H1 (cell line): ENCODE measurements around the gene ADPRS. TPM values are rescaled to one million over a fixed set of nuclear protein-coding genes. Genes with fewer than 3 reads are reported as not detected.

Experiments used
- CTCF ChIA-PET: fragments of 300-600 bp; sonication (Branson Sonifier 250); formaldehyde crosslinking; loops from one replicate; lab custom pipeline; 2021; ENCODE audit not compliant: partially characterized antibody; lab: Charles Lee
- POLR2A ChIA-PET: fragments of 300-600 bp; sonication (Branson Sonifier 250); formaldehyde crosslinking; loops from one replicate; lab custom pipeline; 2021; ENCODE audit warnings: inconsistent platforms; ENCODE audit not compliant: partially characterized antibody; lab: Charles Lee
- DNase-seq, 2 experiments: peaks; one replicate each; pipeline versions ENCODE4 v3.0.0 to v3.0.0-alpha.2; 2010 to 2022; ENCODE audit warnings: low spot score in 2 of 2, low read depth in 1 of 2, mixed read lengths in 1 of 2
- FAIRE-seq: peaks from 2 replicates; lab custom pipeline; 2011; peaks lifted over from hg19 to GRCh38; lab: Jason Lieb, UNC
- H2AFZ ChIP-seq: 2 replicates; pipeline ENCODE4 v1.8.1; 2012; ENCODE audit warnings: low read length, inconsistent platforms
- H2AK5ac ChIP-seq: 2 replicates; pipeline ENCODE4 v1.6.1; 2013; ENCODE audit warnings: low read depth, low read length
- H2BK120ac ChIP-seq: replicated peaks from 2 replicates; pipeline ENCODE3; 2013; ENCODE audit warnings: low read depth, low read length, inconsistent platforms
- H2BK12ac ChIP-seq: 2 replicates; pipeline ENCODE4 v1.6.1; 2013; ENCODE audit warnings: low read depth, low read length
- H2BK15ac ChIP-seq: 2 replicates; pipeline ENCODE4 v1.6.1; 2013; ENCODE audit warnings: low read length
- H2BK20ac ChIP-seq: 2 replicates; pipeline ENCODE4 v1.6.1; 2013; ENCODE audit warnings: low read length
- H2BK5ac ChIP-seq: 2 replicates; pipeline ENCODE4 v1.6.1; 2013; ENCODE audit warnings: low read depth, low read length
- H3K14ac ChIP-seq: 2 replicates; pipeline ENCODE4 v1.6.1; 2013; ENCODE audit warnings: inconsistent platforms; ENCODE audit not compliant: insufficient read length
- H3K18ac ChIP-seq: 2 replicates; pipeline ENCODE4 v1.6.1; 2013; ENCODE audit warnings: low read length; ENCODE audit errors: extremely low read depth
- H3K23ac ChIP-seq: 2 replicates; pipeline ENCODE4 v1.6.1; 2013; ENCODE audit warnings: inconsistent platforms; ENCODE audit not compliant: insufficient read length
- H3K23me2 ChIP-seq: 2 replicates; pipeline ENCODE4 v1.6.1; 2013; ENCODE audit warnings: low read depth, low read length
- H3K27ac ChIP-seq: 2 replicates; pipeline ENCODE4 v1.6.1; 2011; ENCODE audit warnings: low read depth, low read length, inconsistent platforms
- H3K27me3 ChIP-seq, 4 experiments: replicated peaks in 1 of 4; 1 replicate in 1 of 4; 2 replicates in 3 of 4; pipeline versions ENCODE4 v1.6.1 to v1.8.1; 2011 to 2013; ENCODE audit warnings: low read length in 3 of 4, mild to moderate bottlenecking in 3 of 4, inconsistent platforms in 2 of 4, mixed read lengths in 2 of 4, moderate library complexity in 1 of 4; ENCODE audit not compliant: control insufficient read depth in 3 of 4, insufficient read depth in 3 of 4; ENCODE audit errors: extremely low read depth in 1 of 4
- H3K36me3 ChIP-seq, 4 experiments: 2 replicates each; pipeline versions ENCODE4 v1.6.1 to v1.8.1; 2011 to 2013; ENCODE audit warnings: mild to moderate bottlenecking in 4 of 4, low read length in 3 of 4, moderate library complexity in 2 of 4, control low read depth in 1 of 4, inconsistent platforms in 1 of 4; ENCODE audit not compliant: insufficient read depth in 4 of 4, control insufficient read depth in 2 of 4
- H3K4ac ChIP-seq: replicated peaks from 2 replicates; pipeline ENCODE3; 2013; ENCODE audit warnings: low read length, low read depth, mixed read lengths, inconsistent platforms; ENCODE audit not compliant: insufficient read length
- H3K4me1 ChIP-seq, 4 experiments: replicated peaks in 1 of 4; 1 replicate in 1 of 4; 2 replicates in 3 of 4; pipeline versions ENCODE4 v1.6.1 to v1.8.1; 2011 to 2013; ENCODE audit warnings: low read length in 3 of 4, inconsistent platforms in 2 of 4, mixed read lengths in 1 of 4; ENCODE audit not compliant: insufficient read depth in 4 of 4, control insufficient read depth in 3 of 4
- H3K4me2 ChIP-seq, 2 experiments: 2 replicates each; pipeline versions ENCODE4 v1.6.1 to v1.8.1; 2011 to 2013; ENCODE audit warnings: low read depth in 2 of 2, low read length in 2 of 2, control low read depth in 1 of 2, inconsistent platforms in 1 of 2, mild to moderate bottlenecking in 1 of 2; ENCODE audit not compliant: insufficient read depth in 1 of 2
- H3K4me3 ChIP-seq, 4 experiments: fragments of 200-600, 300-600 bp in 1 of 4; sonication (generic), shearing (Covaris generic), sonication (Bioruptor Twin) in 1 of 4; 2 replicates each; pipeline versions ENCODE4 v1.5.1 to v1.8.1; 2011 to 2016; ENCODE audit warnings: low read length in 4 of 4, low read depth in 3 of 4, control low read depth in 2 of 4, inconsistent platforms in 2 of 4, mild to moderate bottlenecking in 2 of 4, mixed read lengths in 1 of 4, moderate library complexity in 1 of 4; ENCODE audit not compliant: insufficient read depth in 2 of 4; ENCODE audit errors: extremely low read depth in 1 of 4
- H3K56ac ChIP-seq: replicated peaks from 2 replicates; pipeline ENCODE3; 2013; ENCODE audit warnings: low read depth, mild to moderate bottlenecking, mixed read lengths, low read length, inconsistent platforms; ENCODE audit not compliant: insufficient read length
- H3K79me1 ChIP-seq: 2 replicates; pipeline ENCODE4 v1.6.1; 2013; ENCODE audit warnings: low read depth, low read length, control low read depth
- H3K79me2 ChIP-seq, 2 experiments: 2 replicates each; pipeline versions ENCODE4 v1.6.1 to v1.8.1; 2012 to 2013; ENCODE audit warnings: low read length in 2 of 2, mild to moderate bottlenecking in 2 of 2, inconsistent platforms in 1 of 2; ENCODE audit not compliant: insufficient read depth in 2 of 2, control insufficient read depth in 1 of 2
- H3K9ac ChIP-seq, 4 experiments: replicated peaks in 1 of 4; 1 replicate in 1 of 4; 2 replicates in 3 of 4; pipeline versions ENCODE4 v1.6.1 to v1.8.1; 2011 to 2013; ENCODE audit warnings: low read depth in 3 of 4, low read length in 3 of 4, control low read depth in 2 of 4, mild to moderate bottlenecking in 2 of 4, moderate library complexity in 2 of 4, inconsistent platforms in 1 of 4; ENCODE audit errors: extremely low read depth in 1 of 4
- H3K9me3 ChIP-seq, 2 experiments: 2 replicates each; pipeline versions ENCODE4 v1.6.1 to v1.8.1; 2012 to 2013; ENCODE audit warnings: mild to moderate bottlenecking in 2 of 2, moderate library complexity in 2 of 2, control low read depth in 1 of 2, inconsistent platforms in 1 of 2, low read depth in 1 of 2, low read length in 1 of 2, mixed read lengths in 1 of 2; ENCODE audit not compliant: insufficient read depth in 2 of 2
- H4K20me1 ChIP-seq, 2 experiments: replicated peaks in 1 of 2; 2 replicates each; pipeline versions ENCODE3 to v1.8.1; 2011 to 2013; ENCODE audit warnings: inconsistent platforms in 2 of 2, low read length in 2 of 2, mild to moderate bottlenecking in 1 of 2; ENCODE audit not compliant: insufficient read depth in 2 of 2, control insufficient read depth in 1 of 2
- H4K5ac ChIP-seq: 2 replicates; pipeline ENCODE4 v1.6.1; 2013; ENCODE audit warnings: low read length, low read depth, mixed read lengths, inconsistent platforms; ENCODE audit not compliant: insufficient read length
- H4K8ac ChIP-seq: 2 replicates; pipeline ENCODE4 v1.8.0; 2013; ENCODE audit warnings: mild to moderate bottlenecking, moderate library complexity, low read length, inconsistent platforms; ENCODE audit not compliant: insufficient read depth; ENCODE audit errors: extremely low read depth
- H4K91ac ChIP-seq: replicated peaks from 2 replicates; pipeline ENCODE3; 2013; ENCODE audit warnings: low read length, mixed read lengths, inconsistent platforms; ENCODE audit not compliant: insufficient read length
- ATF3 ChIP-seq: IDR thresholded peaks from 2 replicates; pipeline ENCODE4 v1.6.1; 2011; ENCODE audit warnings: low read depth, mild to moderate bottlenecking, low read length; ENCODE audit not compliant: insufficient read depth
- CBX5 ChIP-seq: fragments of 300-800, 300-1000 bp; sonication (generic); IDR thresholded peaks from 2 replicates; pipeline ENCODE4 v1.7.1; 2016; ENCODE audit warnings: antibody characterized with exemption, low read length, low read depth
- CEBPB ChIP-seq: IDR thresholded peaks from 2 replicates; pipeline ENCODE4 v1.6.1; 2012; ENCODE audit warnings: low read depth, low read length
- CREB1 ChIP-seq: IDR thresholded peaks from 2 replicates; pipeline ENCODE4 v1.6.1; 2012; ENCODE audit warnings: inconsistent platforms
- GTF2F1 ChIP-seq: IDR thresholded peaks from 2 replicates; pipeline ENCODE4 v1.6.1; 2012; ENCODE audit warnings: low read depth, low read length, improper control_type of control experiment, borderline replicate concordance
- JUND ChIP-seq: IDR thresholded peaks from 2 replicates; pipeline ENCODE4 v1.6.1; 2011; ENCODE audit warnings: mild to moderate bottlenecking, improper control_type of control experiment, low read length
- KDM5A ChIP-seq: fragments of 200-600 bp; IDR thresholded peaks from 2 replicates; pipeline ENCODE4 v1.7.1; 2012; ENCODE audit warnings: mild to moderate bottlenecking, low read length, inconsistent platforms, mixed read lengths
- PHF8 ChIP-seq: fragments of 200-600 bp; sonication (generic); conservative IDR thresholded peaks from 2 replicates; pipeline ENCODE4 v1.7.1; 2012; ENCODE audit warnings: low read depth, mild to moderate bottlenecking, inconsistent platforms, low read length, moderate library complexity
- WGBS, 2 experiments: shearing (Covaris generic) in 1 of 2; methylation state at CpG; one replicate each; pipeline versions ENCODE4 v1.1.6 to v1.1.7; 2013 to 2015; ENCODE audit warnings: low lambda C conversion rate in 2 of 2, mixed read lengths in 2 of 2, inconsistent platforms in 1 of 2, low coverage in 1 of 2, missing lambda C conversion rate in 1 of 2; ENCODE audit not compliant: insufficient replicate concordance in 2 of 2, insufficient coverage in 1 of 2, insufficient read length in 1 of 2; ENCODE audit errors: extremely low coverage in 1 of 2, missing lambda C conversion rate in 1 of 2; 5-methylcytosine and 5-hydroxymethylcytosine counted together
- polyA plus RNA-seq, 7 experiments: library from polyadenylated mRNA; depleted of rRNA in 3 of 7; stranded (reverse) in 5 of 7; unstranded in 2 of 7; fragments of >200 nt in 5 of 7; fragments of 200-250 nt in 2 of 7; gene quantifications; 1 replicate in 5 of 7; 2 replicates in 1 of 7; 4 replicates in 1 of 7; pipeline versions ENCODE4 v1.2.1 to v1.2.3, GENCODE V29; 2011 to 2013; ENCODE audit warnings: missing spikeins in 2 of 7, mixed read lengths in 2 of 7
- total RNA-seq: library from RNA; stranded (reverse); fragmentation: NEBNext Ultra II Directional; extraction: Animal tissue kit (Norgen Biotek cat#: 25700); gene quantifications from 2 replicates; pipeline ENCODE4 v1.2.1, GENCODE V29; 2021

Gene ADPRS
- total and polyA plus RNA-seq, 2 of the 8 experiments (the other 6 are each of a cell fraction or from before 2014, with no cell fraction given): 22.9 to 38.1 TPM

GRCh38 chr1:36093929-36094328 is 5.2 kb downstream of the ADPRS start:
- peaks cover 0 to 16% (median 11%) of the 10 kb centered on the region in 4 experiments; a peak in 5 of 7 replicates for H3K4me1 ChIP-seq
- no peak overlapping the region for H3K23ac ChIP-seq
- H2AK5ac ChIP-seq: no peak overlapping the region
- no peak overlapping the region for H3K56ac ChIP-seq
- no peak overlapping the region for H2AFZ ChIP-seq
- H2BK12ac ChIP-seq: no peak overlapping the region
- H3K9me3 ChIP-seq: no peaks in the 10 kb centered on the region
- peaks cover 5% of the 10 kb centered on the region; the same call in 1 of the 2 replicates for H3K23me2 ChIP-seq
- no peak overlapping the region for H3K4me3 ChIP-seq
- peaks cover 0 to 10% of the 10 kb centered on the region in 2 experiments for H4K20me1 ChIP-seq
- no peak overlapping the region; the same call in 1 of the 2 replicates for H2BK5ac ChIP-seq
- peaks cover 5% of the 10 kb centered on the region; the same call in 1 of the 2 replicates for H3K79me1 ChIP-seq
- DNase-seq: no peak
- peaks cover 0 to 15% of the 10 kb centered on the region in 2 experiments; a peak in 2 of 4 replicates for H3K79me2 ChIP-seq
- FAIRE-seq: no peak
- H3K27ac ChIP-seq: no peak overlapping the region
- no peak overlapping the region for H4K91ac ChIP-seq
- H3K4ac ChIP-seq: no peak overlapping the region
- H3K14ac ChIP-seq: no peak overlapping the region
- no peak overlapping the region for H2BK15ac ChIP-seq
- H2BK20ac ChIP-seq: no peak overlapping the region
- no peak overlapping the region for H4K5ac ChIP-seq
- ChIA-PET POLR2A (no interaction called here), CTCF (interaction anchor here (0.7 to 32.6 kb wide), 4 partner anchors 10 to 43 kb away, joined by 3 to 738 read pairs (median 40); no protein-coding TSS in a partner anchor)
- WGBS, 2 experiments: 96% methylated on average over 3 of the region's 3 CpGs; no CpG with 5 or more reads in 1 of the 2 experiments
- peaks cover 23 to 38% (median 33%) of the 10 kb centered on the region in 4 experiments for H3K36me3 ChIP-seq
- no peak overlapping the region for H3K9ac ChIP-seq
- no peak overlapping the region for H2BK120ac ChIP-seq
- H3K27me3 ChIP-seq: no peaks in the 10 kb centered on the region
- H4K8ac ChIP-seq: no peak overlapping the region
- no peak overlapping the region for H3K18ac ChIP-seq
- H3K4me2 ChIP-seq: no peak overlapping the region
- TF ChIP-seq GTF2F1 (no peak), CBX5 (no peak), ATF3 (no peak), CEBPB (no peak), PHF8 (no peak), JUND (no peak), CREB1 (no peak), KDM5A (no peak)
